Ovary (tissue), 3 donors: ENCODE measurements around the gene NPAS3.

Source experiments
- EP300 ChIP-seq: sonication (generic); formaldehyde crosslinking; IDR thresholded peaks from one replicate; pipeline ENCODE4 v1.6.1; 2017; ENCODE audit warnings: antibody characterized with exemption
- POLR2A ChIP-seq: fragments of 450-650 bp; IDR thresholded peaks from one replicate; pipeline ENCODE4 v1.6.1; 2017; ENCODE audit warnings: antibody characterized with exemption, mild to moderate bottlenecking, moderate library complexity
- TF ChIP-seq, protein P1 (sequence below), 3 donors: fragments of 450-650 bp in 2 of 3; fragments of 200-600 bp in 1 of 3; IDR thresholded peaks; one replicate each; pipeline versions ENCODE4 v1.5.1 to v1.8.0; 2016 to 2022; ENCODE audit warnings: antibody characterized with exemption in 3 of 3, mild to moderate bottlenecking in 1 of 3
- donor health status: DM: no; HTN: no; CAD: no.

DNA sequence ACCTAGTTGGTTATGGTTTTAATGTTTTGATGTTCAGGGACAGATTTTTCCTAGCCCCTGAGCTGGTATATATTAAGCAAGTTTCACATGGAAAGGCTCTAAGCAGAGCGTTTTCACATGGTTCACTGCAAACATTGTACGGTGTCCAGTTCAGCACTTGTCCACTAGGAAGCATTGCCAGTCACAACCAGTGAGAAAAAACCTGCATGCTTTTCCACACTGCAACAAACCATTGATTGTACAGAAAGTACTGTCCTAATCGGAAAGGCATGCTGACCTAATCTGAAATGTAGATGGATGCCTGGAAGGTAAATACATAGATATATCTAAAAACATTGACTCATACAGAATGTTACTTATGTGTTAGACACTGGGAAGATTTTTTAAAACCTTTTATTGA is 25.0 kb upstream of the NPAS3 start:
- TF ChIP-seq, protein P1, sequence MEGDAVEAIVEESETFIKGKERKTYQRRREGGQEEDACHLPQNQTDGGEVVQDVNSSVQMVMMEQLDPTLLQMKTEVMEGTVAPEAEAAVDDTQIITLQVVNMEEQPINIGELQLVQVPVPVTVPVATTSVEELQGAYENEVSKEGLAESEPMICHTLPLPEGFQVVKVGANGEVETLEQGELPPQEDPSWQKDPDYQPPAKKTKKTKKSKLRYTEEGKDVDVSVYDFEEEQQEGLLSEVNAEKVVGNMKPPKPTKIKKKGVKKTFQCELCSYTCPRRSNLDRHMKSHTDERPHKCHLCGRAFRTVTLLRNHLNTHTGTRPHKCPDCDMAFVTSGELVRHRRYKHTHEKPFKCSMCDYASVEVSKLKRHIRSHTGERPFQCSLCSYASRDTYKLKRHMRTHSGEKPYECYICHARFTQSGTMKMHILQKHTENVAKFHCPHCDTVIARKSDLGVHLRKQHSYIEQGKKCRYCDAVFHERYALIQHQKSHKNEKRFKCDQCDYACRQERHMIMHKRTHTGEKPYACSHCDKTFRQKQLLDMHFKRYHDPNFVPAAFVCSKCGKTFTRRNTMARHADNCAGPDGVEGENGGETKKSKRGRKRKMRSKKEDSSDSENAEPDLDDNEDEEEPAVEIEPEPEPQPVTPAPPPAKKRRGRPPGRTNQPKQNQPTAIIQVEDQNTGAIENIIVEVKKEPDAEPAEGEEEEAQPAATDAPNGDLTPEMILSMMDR (IDR thresholded peaks at IDR 0.05) = no peak
- no peak for TF ChIP-seq POLR2A
- TF ChIP-seq EP300 = no peak
